Progenitor cell of endocrine pancreas (in vitro differentiated cells): ENCODE measurements around the gene GLIS1. TPM values are rescaled to one million over a fixed set of nuclear protein-coding genes. Genes with fewer than 3 reads are reported as not detected.
A peak's percentile ranks its signal among the peaks of the same experiment; 100 is the strongest.

Source experiments
- DNase-seq: peaks from one replicate; pipeline ENCODE4 v3.0.0; 2021; ENCODE audit warnings: low spot score; ENCODE audit not compliant: unreplicated experiment
- H3K27ac Mint-ChIP-seq: 2 replicates; pipeline ENCODE4 v1.8.0; 2021; ENCODE audit warnings: mild to moderate bottlenecking, moderate library complexity, mixed read lengths
- H3K27me3 Mint-ChIP-seq: 2 replicates; pipeline ENCODE4 v1.8.0; 2021; ENCODE audit warnings: mixed read lengths
- H3K36me3 Mint-ChIP-seq: 2 replicates; pipeline ENCODE4 v1.8.0; 2022; ENCODE audit warnings: mixed read lengths; ENCODE audit not compliant: insufficient read depth
- H3K4me1 Mint-ChIP-seq: 2 replicates; pipeline ENCODE4 v1.8.0; 2021; ENCODE audit warnings: low read depth, mixed read lengths
- H3K4me3 Mint-ChIP-seq: 2 replicates; pipeline ENCODE4 v1.8.0; 2021; ENCODE audit warnings: low read depth, mild to moderate bottlenecking, moderate library complexity, mixed read lengths
- H3K9me3 Mint-ChIP-seq: 2 replicates; pipeline ENCODE4 v1.8.0; 2021; ENCODE audit warnings: low read depth, mixed read lengths
- total RNA-seq: library from RNA; stranded (reverse); gene quantifications from 2 replicates; pipeline ENCODE4 v1.2.1, GENCODE V29; 2021
- TF ChIP-seq, protein P1 (sequence below): fragments of 200-600 bp; sonication (generic); IDR thresholded peaks from one replicate; pipeline ENCODE4 v1.5.0; 2021; ENCODE audit warnings: antibody characterized with exemption, mild to moderate bottlenecking; ENCODE audit not compliant: unreplicated experiment

The GLIS1 gene
- total RNA-seq, 1 donor from 2014 or later: not detected

DNA sequence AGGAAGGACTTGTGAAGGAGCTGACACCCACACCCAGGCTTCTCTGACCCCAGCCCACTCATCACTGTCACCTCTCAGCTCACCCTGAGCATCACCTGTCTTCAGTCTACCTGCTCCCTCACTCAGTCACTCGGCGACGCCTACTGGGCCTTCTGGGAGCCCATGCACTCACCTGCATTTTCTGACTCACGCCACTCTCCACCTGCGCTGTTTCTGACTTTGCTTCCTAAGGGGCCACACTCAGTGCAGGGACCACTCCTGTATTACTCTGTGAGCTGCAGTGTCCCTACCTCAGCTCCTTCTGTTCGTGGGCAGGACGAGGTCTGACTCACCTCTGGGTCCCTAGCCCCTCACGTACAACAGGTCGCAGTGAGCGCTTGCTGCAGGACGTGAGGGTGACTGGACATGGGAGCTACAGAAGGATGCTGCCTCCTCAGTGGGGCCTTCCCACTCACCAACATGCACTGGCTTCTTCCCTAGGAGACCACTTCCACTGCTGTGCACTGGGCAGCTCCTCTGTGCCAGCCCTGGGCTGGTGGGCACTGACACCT is 102.3 kb downstream of the GLIS1 start:
- Mint-ChIP-seq H3K36me3 (no peaks in the 10 kb centered on the region), H3K27me3 (peaks cover 3% of the 10 kb centered on the region), H3K27ac (no peak overlapping the region), H3K9me3 (no peaks in the 10 kb centered on the region), H3K4me3 (no peak overlapping the region), H3K4me1 (no peaks in the 10 kb centered on the region)
- DNase-seq: no peak
- TF ChIP-seq, protein P1, sequence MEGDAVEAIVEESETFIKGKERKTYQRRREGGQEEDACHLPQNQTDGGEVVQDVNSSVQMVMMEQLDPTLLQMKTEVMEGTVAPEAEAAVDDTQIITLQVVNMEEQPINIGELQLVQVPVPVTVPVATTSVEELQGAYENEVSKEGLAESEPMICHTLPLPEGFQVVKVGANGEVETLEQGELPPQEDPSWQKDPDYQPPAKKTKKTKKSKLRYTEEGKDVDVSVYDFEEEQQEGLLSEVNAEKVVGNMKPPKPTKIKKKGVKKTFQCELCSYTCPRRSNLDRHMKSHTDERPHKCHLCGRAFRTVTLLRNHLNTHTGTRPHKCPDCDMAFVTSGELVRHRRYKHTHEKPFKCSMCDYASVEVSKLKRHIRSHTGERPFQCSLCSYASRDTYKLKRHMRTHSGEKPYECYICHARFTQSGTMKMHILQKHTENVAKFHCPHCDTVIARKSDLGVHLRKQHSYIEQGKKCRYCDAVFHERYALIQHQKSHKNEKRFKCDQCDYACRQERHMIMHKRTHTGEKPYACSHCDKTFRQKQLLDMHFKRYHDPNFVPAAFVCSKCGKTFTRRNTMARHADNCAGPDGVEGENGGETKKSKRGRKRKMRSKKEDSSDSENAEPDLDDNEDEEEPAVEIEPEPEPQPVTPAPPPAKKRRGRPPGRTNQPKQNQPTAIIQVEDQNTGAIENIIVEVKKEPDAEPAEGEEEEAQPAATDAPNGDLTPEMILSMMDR: no peak

DNA sequence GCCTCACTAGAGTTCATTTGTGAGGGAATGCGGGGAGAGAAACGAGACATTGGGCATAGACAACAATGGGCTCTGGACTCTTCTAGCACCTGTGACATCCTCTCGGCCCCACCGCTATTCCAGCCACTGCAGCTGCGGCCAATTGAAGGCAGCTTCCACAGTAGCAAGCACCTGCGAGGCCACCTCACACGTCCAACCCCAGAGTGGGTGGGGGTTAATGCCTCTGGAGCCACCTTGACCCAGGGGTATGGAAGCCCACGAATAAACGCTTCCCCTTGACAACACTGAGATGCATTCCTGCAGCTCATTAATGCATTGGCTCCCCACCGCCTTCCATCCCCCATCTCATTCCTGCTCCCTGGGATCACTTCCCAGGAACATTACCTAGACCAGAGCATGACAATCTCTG is 104.4 kb downstream of the GLIS1 start:
- Mint-ChIP-seq H3K4me1 (no peaks in the 10 kb centered on the region), H3K27me3 (peaks cover 5% of the 10 kb centered on the region), H3K36me3 (no peaks in the 10 kb centered on the region), H3K27ac (no peak overlapping the region), H3K9me3 (no peaks in the 10 kb centered on the region), H3K4me3 (no peak overlapping the region)
- TF ChIP-seq, protein P1: no peak
- DNase-seq: no peak

DNA sequence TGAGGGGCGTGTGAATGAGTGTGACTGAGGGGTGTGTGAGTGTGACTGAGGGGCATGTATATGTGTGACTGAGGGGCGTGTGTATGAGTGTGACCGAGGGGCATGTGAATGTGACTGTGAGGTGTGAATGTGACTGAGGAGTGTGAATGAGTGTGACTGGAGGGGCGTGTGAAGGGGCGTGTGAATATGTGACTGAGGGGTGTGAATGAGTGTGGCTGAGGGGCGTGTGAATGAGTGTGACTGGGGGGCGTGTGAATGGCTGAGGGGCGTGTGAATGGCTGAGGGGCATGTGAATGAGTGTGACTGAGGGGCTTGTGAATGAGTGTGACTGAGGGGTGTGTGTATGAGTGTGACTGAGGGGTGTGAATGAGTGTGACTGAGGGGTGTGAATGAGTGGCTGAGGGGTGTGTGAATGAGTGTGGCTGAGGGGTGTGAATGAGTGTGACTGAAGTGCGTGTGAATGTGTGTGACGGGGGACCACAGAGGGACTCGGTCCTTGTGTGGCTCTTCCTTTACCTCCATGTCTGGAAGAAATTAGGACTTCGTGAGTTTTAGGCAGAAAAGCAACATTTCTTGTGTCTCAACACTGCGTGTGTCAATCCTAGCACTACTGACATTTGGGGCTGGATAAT is 105.8 kb downstream of the GLIS1 start:
- H3K36me3 Mint-ChIP-seq: no peaks in the 10 kb centered on the region
- peaks cover 11% of the 10 kb centered on the region for H3K27me3 Mint-ChIP-seq
- H3K27ac Mint-ChIP-seq: no peak overlapping the region
- no peak overlapping the region for H3K4me3 Mint-ChIP-seq
- TF ChIP-seq, protein P1: no peak
- no peak for DNase-seq
- H3K4me1 Mint-ChIP-seq: no peaks in the 10 kb centered on the region
- H3K9me3 Mint-ChIP-seq: no peaks in the 10 kb centered on the region

DNA sequence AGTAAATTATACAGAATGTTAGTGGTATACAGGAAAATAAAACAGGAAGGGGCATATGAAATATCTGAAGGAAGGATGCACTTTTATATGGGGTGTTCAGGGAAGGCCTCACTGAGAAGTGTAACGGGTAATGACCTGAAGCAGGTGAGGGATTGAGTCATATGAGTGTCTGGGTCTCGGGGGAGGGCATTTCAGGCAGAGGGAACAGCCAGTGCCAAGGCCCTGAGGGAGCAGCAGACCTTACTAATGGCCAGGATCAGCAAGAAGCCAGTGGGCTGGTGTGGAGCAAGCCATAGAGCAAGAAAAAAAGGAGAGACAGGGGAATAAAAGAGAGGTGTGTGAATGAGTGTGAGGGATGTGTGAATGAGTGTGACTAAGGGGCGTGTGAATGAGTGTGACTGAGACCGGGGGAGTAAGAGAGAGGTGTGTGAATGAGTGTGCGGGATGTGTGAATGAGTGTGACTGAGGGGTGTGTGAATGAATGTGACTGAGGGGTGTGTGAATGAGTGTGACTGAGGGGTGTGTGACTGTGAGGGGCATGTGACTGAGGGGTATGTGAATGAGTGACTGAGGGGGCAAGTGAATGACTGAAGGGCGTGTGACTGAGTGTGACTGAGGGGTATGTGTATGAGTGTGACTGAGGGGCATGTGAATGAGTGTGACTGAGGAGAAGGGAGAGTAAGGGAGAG is 107.2 kb downstream of the GLIS1 start:
- no peak for DNase-seq
- no peaks in the 10 kb centered on the region for H3K4me1 Mint-ChIP-seq
- no peaks in the 10 kb centered on the region for H3K9me3 Mint-ChIP-seq
- H3K27me3 Mint-ChIP-seq: peaks cover 12% of the 10 kb centered on the region
- no peak overlapping the region for H3K27ac Mint-ChIP-seq
- no peaks in the 10 kb centered on the region for H3K36me3 Mint-ChIP-seq
- no peak overlapping the region for H3K4me3 Mint-ChIP-seq
- TF ChIP-seq, protein P1: no peak

DNA sequence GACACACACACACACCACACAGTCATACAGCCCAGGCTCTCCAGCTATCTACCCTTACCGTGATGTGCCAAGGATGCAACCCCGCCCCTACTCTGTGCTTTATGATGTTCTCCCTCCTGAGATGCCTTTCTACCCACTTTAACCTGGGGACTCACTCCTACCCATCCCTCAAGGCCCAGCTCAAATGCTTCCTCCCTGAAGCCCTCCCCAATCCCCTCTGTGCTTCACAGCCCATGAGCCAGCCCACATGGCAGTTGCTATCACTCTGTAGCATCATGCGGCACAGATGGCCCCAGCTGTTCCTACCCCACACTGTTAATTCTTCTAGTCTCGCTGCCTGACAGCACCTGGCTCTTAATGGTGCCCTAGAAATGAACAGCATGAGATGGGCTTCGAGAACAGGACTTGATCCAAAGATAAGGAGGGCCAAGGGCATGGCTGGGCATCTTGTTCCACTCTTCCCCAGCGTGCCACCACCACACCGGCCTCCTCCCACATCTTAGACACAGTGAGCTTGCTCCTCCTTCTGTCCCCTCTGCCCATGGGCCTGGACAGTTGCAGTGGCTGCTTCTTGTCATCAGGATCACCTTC is 109.8 kb downstream of the GLIS1 start:
- DNase-seq: peak; percentile 6
- peaks cover 16% of the 10 kb centered on the region for H3K27me3 Mint-ChIP-seq
- no peak overlapping the region for H3K27ac Mint-ChIP-seq
- TF ChIP-seq, protein P1: no peak
- H3K36me3 Mint-ChIP-seq: no peaks in the 10 kb centered on the region
- H3K4me1 Mint-ChIP-seq: no peaks in the 10 kb centered on the region
- no peaks in the 10 kb centered on the region for H3K9me3 Mint-ChIP-seq
- H3K4me3 Mint-ChIP-seq: no peak overlapping the region
